GM12878 (cell line): Measurements from ENCODE around the gene SRD5A1. TPM values are rescaled to one million over a fixed set of nuclear protein-coding genes. Genes with fewer than 3 reads are reported as not detected.

Source experiments
- BACH1 ChIP-seq: fragments of 450-650 bp; IDR thresholded peaks from 2 replicates; pipeline ENCODE4 v1.6.1; 2017; ENCODE audit warnings: mild to moderate bottlenecking, borderline replicate concordance
- BCL11A ChIP-seq: IDR thresholded peaks from 2 replicates; pipeline ENCODE4 v1.6.1; 2011; ENCODE audit warnings: low read depth, low read length
- GATAD2B ChIP-seq: fragments of 450-650 bp; conservative IDR thresholded peaks from 2 replicates; pipeline ENCODE4 v1.6.1; 2017; ENCODE audit warnings: low read depth, mild to moderate bottlenecking, moderate library complexity
- MXI1 ChIP-seq: fragments of 150-350 bp; IDR thresholded peaks from 2 replicates; pipeline ENCODE4 v1.6.1; 2011; ENCODE audit warnings: low read depth, mild to moderate bottlenecking, inconsistent platforms, low read length, improper control_type of control experiment
- NR2C1 ChIP-seq: fragments of 450-650 bp; IDR thresholded peaks from 2 replicates; pipeline ENCODE4 v1.6.1; 2017; ENCODE audit warnings: antibody characterized with exemption, mild to moderate bottlenecking, moderate library complexity
- POLR2AphosphoS5 ChIP-seq: IDR thresholded peaks from 2 replicates; pipeline ENCODE4 v1.6.1; 2011; ENCODE audit warnings: mild to moderate bottlenecking, low read length, inconsistent platforms
- RB1 ChIP-seq: fragments of 450-650 bp; formaldehyde crosslinking; IDR thresholded peaks from 2 replicates; pipeline ENCODE4 v1.6.1; 2017; ENCODE audit warnings: mild to moderate bottlenecking, borderline replicate concordance
- SPI1 ChIP-seq: IDR thresholded peaks from 2 replicates; pipeline ENCODE4 v1.6.1; 2011; ENCODE audit warnings: low read depth, mild to moderate bottlenecking, low read length, moderate library complexity, borderline replicate concordance; ENCODE audit not compliant: insufficient read depth
- SUZ12 ChIP-seq: fragments of 200-600 bp; sonication (generic); IDR thresholded peaks from one replicate; pipeline ENCODE4 v1.6.1; 2018; ENCODE audit warnings: antibody characterized with exemption, mild to moderate bottlenecking; ENCODE audit not compliant: unreplicated experiment
- polyA plus RNA-seq, 11 experiments: library from polyadenylated mRNA; depleted of rRNA in 4 of 11; unstranded in 6 of 11; stranded (reverse) in 5 of 11; fragments of >200 nt; fragmentation: Nextera tagmentation in 4 of 11; fragmentation: Illumina TruSeq in 1 of 11; extraction: Ambion mirVana in 4 of 11; extraction: Trizol in 1 of 11; gene quantifications; 1 replicate in 1 of 11; 2 replicates in 10 of 11; pipeline versions ENCODE4 v1.2.1 to v1.2.3, GENCODE V29; 2011 to 2016; ENCODE audit warnings: inconsistent platforms in 2 of 11, missing spikeins in 2 of 11, low read depth in 1 of 11
- total RNA-seq, 4 experiments: library from RNA; depleted of rRNA in 3 of 4; stranded (reverse); fragments of >200 nt in 3 of 4; fragmentation: Illumina TruSeq in 1 of 4; extraction: Trizol in 1 of 4; gene quantifications; 2 replicates each; pipeline versions ENCODE4 v1.2.1 to v1.2.3, GENCODE V29; 2013 to 2021
- TF ChIP-seq, protein P1 (sequence below): fragments of 450-650 bp; IDR thresholded peaks from 2 replicates; pipeline ENCODE4 v1.6.1; 2017; ENCODE audit warnings: mild to moderate bottlenecking
- TF ChIP-seq, protein P2 (sequence below): IDR thresholded peaks from 2 replicates; pipeline ENCODE4 v1.6.1; 2011; ENCODE audit warnings: borderline replicate concordance, low read depth, mild to moderate bottlenecking, moderate library complexity, mixed read lengths, low read length; ENCODE audit not compliant: insufficient read depth; ENCODE audit errors: extremely low read length
- TF ChIP-seq, protein P3 (sequence below): fragments of 450-650 bp; IDR thresholded peaks from 2 replicates; pipeline ENCODE4 v1.6.1; 2018; ENCODE audit warnings: mild to moderate bottlenecking, low read depth, moderate library complexity; ENCODE audit not compliant: partially characterized antibody
- TF ChIP-seq, protein P4 (sequence below): fragments of 450-650 bp; conservative IDR thresholded peaks from 2 replicates; pipeline ENCODE4 v1.6.1; 2017; ENCODE audit warnings: mild to moderate bottlenecking, moderate library complexity

Gene SRD5A1
- total and polyA plus RNA-seq, 10 of the 15 experiments (the other 5 are each of a cell fraction or from before 2014, with no cell fraction given) = 0.76 to 20.1 (median 12.3) TPM

DNA sequence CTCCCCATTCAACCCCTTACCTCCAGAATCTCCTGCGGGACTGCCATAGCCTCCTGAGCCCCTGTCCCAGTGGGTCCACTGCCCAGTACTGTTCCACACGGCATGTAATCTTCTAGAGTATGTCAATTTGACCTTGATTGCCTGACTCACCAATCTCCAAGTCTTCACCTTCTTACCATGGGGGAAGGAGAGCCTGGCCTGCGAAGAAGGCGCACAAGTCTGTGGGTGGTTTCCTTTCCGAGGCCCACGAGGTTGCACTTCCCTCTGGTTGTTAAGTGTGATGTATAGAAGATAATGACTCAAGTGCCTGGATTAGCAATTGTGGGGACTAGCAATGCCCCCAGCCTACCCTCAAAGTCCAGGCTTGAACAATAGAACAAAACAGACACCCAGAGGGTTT, 71.8 kb downstream of the SRD5A1 start (continued):
- TF ChIP-seq, protein P1, sequence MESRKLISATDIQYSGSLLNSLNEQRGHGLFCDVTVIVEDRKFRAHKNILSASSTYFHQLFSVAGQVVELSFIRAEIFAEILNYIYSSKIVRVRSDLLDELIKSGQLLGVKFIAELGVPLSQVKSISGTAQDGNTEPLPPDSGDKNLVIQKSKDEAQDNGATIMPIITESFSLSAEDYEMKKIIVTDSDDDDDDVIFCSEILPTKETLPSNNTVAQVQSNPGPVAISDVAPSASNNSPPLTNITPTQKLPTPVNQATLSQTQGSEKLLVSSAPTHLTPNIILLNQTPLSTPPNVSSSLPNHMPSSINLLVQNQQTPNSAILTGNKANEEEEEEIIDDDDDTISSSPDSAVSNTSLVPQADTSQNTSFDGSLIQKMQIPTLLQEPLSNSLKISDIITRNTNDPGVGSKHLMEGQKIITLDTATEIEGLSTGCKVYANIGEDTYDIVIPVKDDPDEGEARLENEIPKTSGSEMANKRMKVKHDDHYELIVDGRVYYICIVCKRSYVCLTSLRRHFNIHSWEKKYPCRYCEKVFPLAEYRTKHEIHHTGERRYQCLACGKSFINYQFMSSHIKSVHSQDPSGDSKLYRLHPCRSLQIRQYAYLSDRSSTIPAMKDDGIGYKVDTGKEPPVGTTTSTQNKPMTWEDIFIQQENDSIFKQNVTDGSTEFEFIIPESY = no peak
- TF ChIP-seq SPI1 = peak; percentile 94
- TF ChIP-seq NR2C1 = no peak
- TF ChIP-seq RB1 = no peak
- no peak for TF ChIP-seq MXI1
- TF ChIP-seq, protein P2, sequence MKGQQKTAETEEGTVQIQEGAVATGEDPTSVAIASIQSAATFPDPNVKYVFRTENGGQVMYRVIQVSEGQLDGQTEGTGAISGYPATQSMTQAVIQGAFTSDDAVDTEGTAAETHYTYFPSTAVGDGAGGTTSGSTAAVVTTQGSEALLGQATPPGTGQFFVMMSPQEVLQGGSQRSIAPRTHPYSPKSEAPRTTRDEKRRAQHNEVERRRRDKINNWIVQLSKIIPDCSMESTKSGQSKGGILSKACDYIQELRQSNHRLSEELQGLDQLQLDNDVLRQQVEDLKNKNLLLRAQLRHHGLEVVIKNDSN = no peak
- TF ChIP-seq BACH1 = no peak
- TF ChIP-seq, protein P3, sequence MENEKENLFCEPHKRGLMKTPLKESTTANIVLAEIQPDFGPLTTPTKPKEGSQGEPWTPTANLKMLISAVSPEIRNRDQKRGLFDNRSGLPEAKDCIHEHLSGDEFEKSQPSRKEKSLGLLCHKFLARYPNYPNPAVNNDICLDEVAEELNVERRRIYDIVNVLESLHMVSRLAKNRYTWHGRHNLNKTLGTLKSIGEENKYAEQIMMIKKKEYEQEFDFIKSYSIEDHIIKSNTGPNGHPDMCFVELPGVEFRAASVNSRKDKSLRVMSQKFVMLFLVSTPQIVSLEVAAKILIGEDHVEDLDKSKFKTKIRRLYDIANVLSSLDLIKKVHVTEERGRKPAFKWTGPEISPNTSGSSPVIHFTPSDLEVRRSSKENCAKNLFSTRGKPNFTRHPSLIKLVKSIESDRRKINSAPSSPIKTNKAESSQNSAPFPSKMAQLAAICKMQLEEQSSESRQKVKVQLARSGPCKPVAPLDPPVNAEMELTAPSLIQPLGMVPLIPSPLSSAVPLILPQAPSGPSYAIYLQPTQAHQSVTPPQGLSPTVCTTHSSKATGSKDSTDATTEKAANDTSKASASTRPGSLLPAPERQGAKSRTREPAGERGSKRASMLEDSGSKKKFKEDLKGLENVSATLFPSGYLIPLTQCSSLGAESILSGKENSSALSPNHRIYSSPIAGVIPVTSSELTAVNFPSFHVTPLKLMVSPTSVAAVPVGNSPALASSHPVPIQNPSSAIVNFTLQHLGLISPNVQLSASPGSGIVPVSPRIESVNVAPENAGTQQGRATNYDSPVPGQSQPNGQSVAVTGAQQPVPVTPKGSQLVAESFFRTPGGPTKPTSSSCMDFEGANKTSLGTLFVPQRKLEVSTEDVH = no peak
- TF ChIP-seq SUZ12 = no peak
- TF ChIP-seq GATAD2B = no peak
- TF ChIP-seq, protein P4, sequence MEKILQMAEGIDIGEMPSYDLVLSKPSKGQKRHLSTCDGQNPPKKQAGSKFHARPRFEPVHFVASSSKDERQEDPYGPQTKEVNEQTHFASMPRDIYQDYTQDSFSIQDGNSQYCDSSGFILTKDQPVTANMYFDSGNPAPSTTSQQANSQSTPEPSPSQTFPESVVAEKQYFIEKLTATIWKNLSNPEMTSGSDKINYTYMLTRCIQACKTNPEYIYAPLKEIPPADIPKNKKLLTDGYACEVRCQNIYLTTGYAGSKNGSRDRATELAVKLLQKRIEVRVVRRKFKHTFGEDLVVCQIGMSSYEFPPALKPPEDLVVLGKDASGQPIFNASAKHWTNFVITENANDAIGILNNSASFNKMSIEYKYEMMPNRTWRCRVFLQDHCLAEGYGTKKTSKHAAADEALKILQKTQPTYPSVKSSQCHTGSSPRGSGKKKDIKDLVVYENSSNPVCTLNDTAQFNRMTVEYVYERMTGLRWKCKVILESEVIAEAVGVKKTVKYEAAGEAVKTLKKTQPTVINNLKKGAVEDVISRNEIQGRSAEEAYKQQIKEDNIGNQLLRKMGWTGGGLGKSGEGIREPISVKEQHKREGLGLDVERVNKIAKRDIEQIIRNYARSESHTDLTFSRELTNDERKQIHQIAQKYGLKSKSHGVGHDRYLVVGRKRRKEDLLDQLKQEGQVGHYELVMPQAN = no peak
- TF ChIP-seq BCL11A = peak; percentile 57; the same call in 1 of the 2 replicates
- no peak for TF ChIP-seq POLR2AphosphoS5
